Body of pancreas (tissue), 4 donors: ENCODE results near the gene EEF1G.

Experiments
- CTCF ChIP-seq, 7 experiments: fragments of 450-650 bp in 4 of 7; fragments of 200-600 bp in 3 of 7; sonication (generic) in 3 of 7; IDR thresholded peaks; one replicate each; pipeline ENCODE4 v1.5.1; 2016 to 2019; ENCODE audit warnings: antibody characterized with exemption in 7 of 7
- POLR2A ChIP-seq, 3 donors: fragments of 450-650 bp; IDR thresholded peaks; one replicate each; pipeline ENCODE4 v1.6.1; 2016; ENCODE audit warnings: antibody characterized with exemption in 3 of 3, mild to moderate bottlenecking in 2 of 3

GRCh38 chr11:62610403-62610802 is 36.7 kb upstream of the EEF1G start:
- no peak for TF ChIP-seq CTCF (IDR thresholded peaks at IDR 0.05)
- no peak for TF ChIP-seq POLR2A (IDR thresholded peaks at IDR 0.05)
